ENCODE measurements around the gene POLE2. TPM values are rescaled to one million over a fixed set of nuclear protein-coding genes. Genes with fewer than 3 reads are reported as not detected.
"Not testable (repeated sequence)": the region's sequence is repeated elsewhere in the genome, so short reads cannot be mapped to it uniquely, and the experiment has no call there.

The POLE2 gene
- total RNA-seq, 1 experiment from 2014 or later, result 24.5 TPM

DNA sequence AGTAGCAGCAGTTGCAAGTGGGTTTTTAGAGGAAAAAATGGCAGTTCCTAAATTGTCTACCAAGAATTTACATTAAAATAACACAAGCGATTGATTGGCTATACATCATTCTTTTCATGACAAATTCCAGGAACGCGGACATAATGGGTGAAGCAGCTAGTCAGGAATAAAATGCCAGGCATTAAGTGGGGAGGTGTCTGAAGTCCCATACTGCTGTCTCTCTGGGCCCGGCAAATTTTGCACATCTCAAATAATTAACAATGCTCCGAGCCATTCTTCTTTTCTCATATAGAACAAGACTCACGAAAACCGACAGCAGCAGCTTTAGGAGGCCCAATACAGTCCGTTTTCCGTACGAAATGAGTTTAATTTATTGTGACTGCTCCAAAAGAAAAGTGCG lies 68.3 kb downstream of the POLE2 start:
- Histone ChIP-seq H3K9me3 (ENCODE audit: control insufficient read depth in 1 of 2, insufficient read depth in 1 of 2, low read depth in 1 of 2, low read length in 2 of 2) (no peaks in the 10 kb centered on the region), H3K27me3 (ENCODE audit: insufficient read depth, low read length) (no peaks in the 10 kb centered on the region), H3K4me3 (replicated peaks in 1 of 2; ENCODE audit: low read depth in 1 of 2, low read length in 2 of 2) (peak overlapping the region; percentile 82 to 96), H3K4me1 (ENCODE audit: control insufficient read depth in 1 of 2, insufficient read depth in 2 of 2, low read length in 2 of 2) (peaks cover 8 to 41% of the 10 kb centered on the region in 2 experiments; a peak in 3 of 4 replicates), H3K79me2 (ENCODE audit: insufficient read depth, low read length) (peaks cover 67% of the 10 kb centered on the region), H3K36me3 (ENCODE audit: control insufficient read depth in 1 of 2, insufficient read depth in 2 of 2, low read length in 2 of 2) (peaks cover 8 to 17% of the 10 kb centered on the region in 2 experiments; a peak in 3 of 4 replicates), H3K4me2 (ENCODE audit: low read length) (peak overlapping the region; percentile 74), H3K9me2 (ENCODE audit: insufficient read depth) (no peaks in the 10 kb centered on the region), H3K27ac (ENCODE audit: low read depth, low read length) (peak overlapping the region; percentile 86), H3K9ac (ENCODE audit: low read length) (peak overlapping the region; percentile 94), H2AFZ (ENCODE audit: low read depth, low read length, poor library complexity, severe bottlenecking) (no peak overlapping the region), H4K20me1 (ENCODE audit: insufficient read depth) (0 out of 2 replicates have a peak, but pooled peaks cover 4% of the 10 kb centered on the region)
- TF ChIP-seq ELF1 (IDR thresholded peaks at IDR 0.05; ENCODE audit: borderline replicate concordance, low read depth) (no peak), SP1 (IDR thresholded peaks at IDR 0.05; ENCODE audit: low read depth) (no peak), CEBPB (IDR thresholded peaks at IDR 0.05; ENCODE audit: low read depth) (no peak), POLR2AphosphoS5 (IDR thresholded peaks at IDR 0.05; ENCODE audit: low read depth, low read length) (no peak)
- TF ChIP-seq, protein P1, sequence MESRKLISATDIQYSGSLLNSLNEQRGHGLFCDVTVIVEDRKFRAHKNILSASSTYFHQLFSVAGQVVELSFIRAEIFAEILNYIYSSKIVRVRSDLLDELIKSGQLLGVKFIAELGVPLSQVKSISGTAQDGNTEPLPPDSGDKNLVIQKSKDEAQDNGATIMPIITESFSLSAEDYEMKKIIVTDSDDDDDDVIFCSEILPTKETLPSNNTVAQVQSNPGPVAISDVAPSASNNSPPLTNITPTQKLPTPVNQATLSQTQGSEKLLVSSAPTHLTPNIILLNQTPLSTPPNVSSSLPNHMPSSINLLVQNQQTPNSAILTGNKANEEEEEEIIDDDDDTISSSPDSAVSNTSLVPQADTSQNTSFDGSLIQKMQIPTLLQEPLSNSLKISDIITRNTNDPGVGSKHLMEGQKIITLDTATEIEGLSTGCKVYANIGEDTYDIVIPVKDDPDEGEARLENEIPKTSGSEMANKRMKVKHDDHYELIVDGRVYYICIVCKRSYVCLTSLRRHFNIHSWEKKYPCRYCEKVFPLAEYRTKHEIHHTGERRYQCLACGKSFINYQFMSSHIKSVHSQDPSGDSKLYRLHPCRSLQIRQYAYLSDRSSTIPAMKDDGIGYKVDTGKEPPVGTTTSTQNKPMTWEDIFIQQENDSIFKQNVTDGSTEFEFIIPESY (IDR thresholded peaks at IDR 0.05; ENCODE audit: extremely low read depth, insufficient replicate concordance, low read length), result no peak
- TF ChIP-seq, protein P2, sequence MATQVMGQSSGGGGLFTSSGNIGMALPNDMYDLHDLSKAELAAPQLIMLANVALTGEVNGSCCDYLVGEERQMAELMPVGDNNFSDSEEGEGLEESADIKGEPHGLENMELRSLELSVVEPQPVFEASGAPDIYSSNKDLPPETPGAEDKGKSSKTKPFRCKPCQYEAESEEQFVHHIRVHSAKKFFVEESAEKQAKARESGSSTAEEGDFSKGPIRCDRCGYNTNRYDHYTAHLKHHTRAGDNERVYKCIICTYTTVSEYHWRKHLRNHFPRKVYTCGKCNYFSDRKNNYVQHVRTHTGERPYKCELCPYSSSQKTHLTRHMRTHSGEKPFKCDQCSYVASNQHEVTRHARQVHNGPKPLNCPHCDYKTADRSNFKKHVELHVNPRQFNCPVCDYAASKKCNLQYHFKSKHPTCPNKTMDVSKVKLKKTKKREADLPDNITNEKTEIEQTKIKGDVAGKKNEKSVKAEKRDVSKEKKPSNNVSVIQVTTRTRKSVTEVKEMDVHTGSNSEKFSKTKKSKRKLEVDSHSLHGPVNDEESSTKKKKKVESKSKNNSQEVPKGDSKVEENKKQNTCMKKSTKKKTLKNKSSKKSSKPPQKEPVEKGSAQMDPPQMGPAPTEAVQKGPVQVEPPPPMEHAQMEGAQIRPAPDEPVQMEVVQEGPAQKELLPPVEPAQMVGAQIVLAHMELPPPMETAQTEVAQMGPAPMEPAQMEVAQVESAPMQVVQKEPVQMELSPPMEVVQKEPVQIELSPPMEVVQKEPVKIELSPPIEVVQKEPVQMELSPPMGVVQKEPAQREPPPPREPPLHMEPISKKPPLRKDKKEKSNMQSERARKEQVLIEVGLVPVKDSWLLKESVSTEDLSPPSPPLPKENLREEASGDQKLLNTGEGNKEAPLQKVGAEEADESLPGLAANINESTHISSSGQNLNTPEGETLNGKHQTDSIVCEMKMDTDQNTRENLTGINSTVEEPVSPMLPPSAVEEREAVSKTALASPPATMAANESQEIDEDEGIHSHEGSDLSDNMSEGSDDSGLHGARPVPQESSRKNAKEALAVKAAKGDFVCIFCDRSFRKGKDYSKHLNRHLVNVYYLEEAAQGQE (IDR thresholded peaks at IDR 0.05; ENCODE audit: low read depth), result no peak
- DNase-seq (ENCODE audit: low read depth, low spot score) (no peak), ATAC-seq (no peak)
- intact Hi-C loops (cut with micrococcal nuclease), result loop anchor here (5.0 kb wide), 1 partner anchor 498 kb away; the partner anchor contains the start of gene VCPKMT
- CTCF ChIA-PET, result interaction anchor here (0.7 to 1.7 kb wide), 6 partner anchors 13 to 233 kb away, joined by 3 to 12 read pairs (median 3); partner anchors contain the start of genes LRR1, NEMF and RPS29
- RAD21 ChIA-PET (ENCODE audit: low non-redundant PET in 1 of 2, low total read pairs in 2 of 2, uncharacterized antibody in 2 of 2, unreplicated experiment in 2 of 2), result interaction anchor here (0.7 to 2.1 kb wide), 2 partner anchors 14 to 249 kb away, joined by 3 to 5 read pairs; no protein-coding TSS in a partner anchor
- POLR2A ChIA-PET, result interaction anchor here (0.7 to 2.3 kb wide), 9 partner anchors 8 to 66 kb away, joined by 4 to 17 read pairs (median 7); partner anchors contain the start of genes DNAAF2, LRR1 and RPS29
- BruUV-seq (replicated peaks), result TSS peak; percentile 72

DNA sequence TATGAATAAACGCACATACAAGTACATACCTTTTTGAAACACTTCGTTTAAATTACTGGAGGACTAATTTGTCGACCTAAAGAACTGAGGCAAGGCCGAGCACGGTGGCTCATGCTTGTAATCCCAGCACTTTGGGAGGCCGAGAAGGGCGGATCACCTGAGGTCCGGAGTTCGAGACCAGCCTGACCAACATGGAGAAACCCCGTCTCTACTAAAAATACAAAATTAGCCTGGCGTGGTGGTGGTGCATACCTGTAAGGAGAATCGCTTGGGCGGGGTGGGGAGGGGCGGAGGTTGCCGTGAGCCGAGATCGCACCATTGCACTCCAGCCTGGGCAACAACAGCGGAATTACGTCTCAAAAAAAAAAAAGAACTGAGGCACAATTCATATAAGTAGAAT lies 68.7 kb downstream of the POLE2 start:
- CTCF ChIA-PET; H4K20me1 ChIP-seq (ENCODE audit: insufficient read depth); BruUV-seq (replicated peaks); intact Hi-C loops (cut with micrococcal nuclease); H3K27me3 ChIP-seq (ENCODE audit: insufficient read depth, low read length); DNase-seq (ENCODE audit: low read depth, low spot score); H2AFZ ChIP-seq (ENCODE audit: low read depth, low read length, poor library complexity, severe bottlenecking); ATAC-seq; H3K9me3 ChIP-seq (ENCODE audit: control insufficient read depth in 1 of 2, insufficient read depth in 1 of 2, low read depth in 1 of 2, low read length in 2 of 2); H3K9me2 ChIP-seq (ENCODE audit: insufficient read depth); POLR2A ChIA-PET: not testable (repeated sequence)
- Histone ChIP-seq H3K4me3 (replicated peaks in 1 of 2; ENCODE audit: low read depth in 1 of 2, low read length in 2 of 2) (peak overlapping the region; percentile 82 to 96), H3K36me3 (ENCODE audit: control insufficient read depth in 1 of 2, insufficient read depth in 2 of 2, low read length in 2 of 2) (peaks cover 11 to 17% of the 10 kb centered on the region in 2 experiments; a peak in 3 of 4 replicates), H3K79me2 (ENCODE audit: insufficient read depth, low read length) (peaks cover 71% of the 10 kb centered on the region), H3K9ac (ENCODE audit: low read length) (peak overlapping the region; percentile 94), H3K4me2 (ENCODE audit: low read length) (peak overlapping the region; percentile 74), H3K27ac (ENCODE audit: low read depth, low read length) (peak overlapping the region; percentile 86), H3K4me1 (ENCODE audit: control insufficient read depth in 1 of 2, insufficient read depth in 2 of 2, low read length in 2 of 2) (peaks cover 6 to 37% of the 10 kb centered on the region in 2 experiments; a peak in 3 of 4 replicates)
- RAD21 ChIA-PET (ENCODE audit: low non-redundant PET in 1 of 2, low total read pairs in 2 of 2, uncharacterized antibody in 2 of 2, unreplicated experiment in 2 of 2), result interaction anchor here in 1 of 2 experiments (2.1 kb wide), 1 partner anchor 15 kb away, joined by 5 read pairs; no protein-coding TSS in a partner anchor
